ENCODE data around the gene TMEM229A. TPM values are rescaled to one million over a fixed set of nuclear protein-coding genes. Genes with fewer than 3 reads are reported as not detected.
"Not testable (repeated sequence)": the region's sequence is repeated elsewhere in the genome, so short reads cannot be mapped to it uniquely, and the experiment has no call there.

TMEM229A gene
- total and polyA plus RNA-seq, 7 donors = 0.03 TPM; not detected in 6

- Histone ChIP-seq H3K27me3 (ENCODE audit: insufficient read depth in 3 of 3, low read length in 2 of 3) (peaks cover 0 to 3% (median 0%) of the 10 kb centered on the region in 3 donors), H3K27ac (no peak overlapping the region), H3K4me3 (no peak overlapping the region), H3K36me3 (ENCODE audit: insufficient read depth in 1 of 2, low read depth in 1 of 2) (no peaks in the 10 kb centered on the region), H3K9me3 (no peaks in the 10 kb centered on the region), H3K4me1 (no peaks in the 10 kb centered on the region)
- WGBS, 3 donors = 87 to 90% (median 89%) methylated on average over 2 of the region's 2 CpGs
- ATAC-seq (no peak), DNase-seq (no peak)
- TF ChIP-seq CTCF (IDR thresholded peaks at IDR 0.05) = no peak
- intact Hi-C loops (cut with DNase I) = loop anchor here in 1 of 2 donors (2.0 kb wide), 1 partner anchor 46 kb away; no protein-coding TSS in a partner anchor
Observed at GRCh38 chr7:124042826-124043225, 10.0 kb upstream of the TMEM229A start.

GRCh38 chr7:124041439-124041838, 8.6 kb upstream of the TMEM229A start:
- no peak for TF ChIP-seq CTCF (IDR thresholded peaks at IDR 0.05)
- H3K27ac ChIP-seq = no peak overlapping the region
- ATAC-seq = no peak
- no peaks in the 10 kb centered on the region for H3K4me1 ChIP-seq
- intact Hi-C loops (cut with DNase I) = no loop called here
- H3K4me3 ChIP-seq = no peak overlapping the region
- peaks cover 0 to 3% (median 0%) of the 10 kb centered on the region in 3 donors for H3K27me3 ChIP-seq (ENCODE audit: insufficient read depth in 3 of 3, low read length in 2 of 3)
- 47 to 65% (median 62%) methylated on average over 2 of the region's 2 CpGs for WGBS, 3 donors
- no peak for DNase-seq
- no peaks in the 10 kb centered on the region for H3K9me3 ChIP-seq
- no peaks in the 10 kb centered on the region for H3K36me3 ChIP-seq (ENCODE audit: insufficient read depth in 1 of 2, low read depth in 1 of 2)

- WGBS, 3 donors = 73 to 84% (median 76%) methylated on average over 4 to 5 of the region's 5 CpGs
Observed at GRCh38 chr7:124037902-124038301, 5.0 kb upstream of the TMEM229A start.

GRCh38 chr7:124035706-124036105, 2.8 kb upstream of the TMEM229A start:
- DNase-seq (no peak), ATAC-seq (no peak)
- Histone ChIP-seq H3K9me3 (no peaks in the 10 kb centered on the region), H3K36me3 (ENCODE audit: insufficient read depth in 1 of 2, low read depth in 1 of 2) (no peaks in the 10 kb centered on the region), H3K4me1 (peaks cover 4% of the 10 kb centered on the region), H3K27ac (no peak overlapping the region), H3K27me3 (ENCODE audit: insufficient read depth in 3 of 3, low read length in 2 of 3) (peaks cover 0 to 19% (median 4%) of the 10 kb centered on the region in 3 donors), H3K4me3 (no peak overlapping the region)
- no peak for TF ChIP-seq CTCF (IDR thresholded peaks at IDR 0.05)
- WGBS, 3 donors = 90 to 95% (median 91%) methylated on average over 3 of the region's 3 CpGs
- intact Hi-C loops (cut with DNase I) = no loop called here

More at GRCh38 chr7:124037902-124038301, 5.0 kb upstream of the TMEM229A start:
- intact Hi-C loops (cut with DNase I); H3K36me3 ChIP-seq (ENCODE audit: insufficient read depth in 1 of 2, low read depth in 1 of 2); ATAC-seq; H3K27me3 ChIP-seq (ENCODE audit: insufficient read depth in 3 of 3, low read length in 2 of 3); H3K4me1 ChIP-seq; H3K4me3 ChIP-seq; DNase-seq; H3K9me3 ChIP-seq; H3K27ac ChIP-seq: not testable (repeated sequence)

- intact Hi-C loops (cut with DNase I) = no loop called here
- Histone ChIP-seq H3K36me3 (ENCODE audit: insufficient read depth in 1 of 2, low read depth in 1 of 2) (no peaks in the 10 kb centered on the region), H3K9me3 (no peaks in the 10 kb centered on the region)
Observed at GRCh38 chr7:124034754-124035100, 1.9 kb upstream of the TMEM229A start.

More at GRCh38 chr7:124034754-124035100, 1.9 kb upstream of the TMEM229A start:
- Histone ChIP-seq H3K4me1 (peaks cover 4% of the 10 kb centered on the region), H3K4me3 (no peak overlapping the region), H3K27me3 (ENCODE audit: insufficient read depth in 3 of 3, low read length in 2 of 3) (peaks cover 0 to 28% (median 8%) of the 10 kb centered on the region in 3 donors), H3K27ac (no peak overlapping the region)
- TF ChIP-seq CTCF (IDR thresholded peaks at IDR 0.05) = no peak
- no peak for DNase-seq
- WGBS, 3 donors = 93 to 96% (median 94%) methylated on average over 1 of the region's 1 CpG
- no peak for ATAC-seq

All from psoas muscle (tissue), 8 donors.